ENCODE results near the gene IGDCC3. TPM values are rescaled to one million over a fixed set of nuclear protein-coding genes. Genes with fewer than 3 reads are reported as not detected.

Gene IGDCC3
- total RNA-seq, 4 donors from 2014 or later, result 0.13 TPM; not detected in 3

DNA sequence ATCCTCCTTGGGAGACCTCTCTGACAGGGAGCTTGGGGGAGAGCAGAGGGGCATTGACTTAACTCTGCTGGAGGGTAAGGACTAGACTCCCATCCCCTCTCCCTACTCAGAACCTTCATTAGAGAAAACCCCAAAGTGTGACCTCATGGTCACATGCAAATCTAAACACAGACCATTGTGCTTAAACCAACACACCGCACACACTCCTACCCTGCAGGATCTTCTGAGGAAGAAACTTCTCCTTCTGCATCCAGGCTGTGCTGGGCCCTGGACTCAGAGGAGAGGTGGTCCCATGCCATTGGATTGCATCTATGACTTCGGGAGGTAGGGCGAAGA lies 90.3 kb downstream of the IGDCC3 start:
- TF ChIP-seq POLR2A (IDR thresholded peaks at IDR 0.05) (no peak), POLR2AphosphoS5 (IDR thresholded peaks at IDR 0.05) (no peak), CTCF (IDR thresholded peaks at IDR 0.05) (no peak)
- Histone ChIP-seq H3K9me3 (no peaks in the 10 kb centered on the region), H3K36me3 (no peaks in the 10 kb centered on the region), H3K27ac (peak overlapping the region; percentile 41 to 92 (median 86)), H3K27me3 (no peaks in the 10 kb centered on the region), H3K4me3 (no peak overlapping the region), H3K4me1 (peaks cover 2 to 40% (median 8%) of the 10 kb centered on the region in 3 donors)
- ATAC-seq, result no peak
- no CpG with 5 or more reads among the region's 3 CpGs for WGBS, 2 donors (ENCODE audit: low coverage in 1 of 2)

- no peaks in the 10 kb centered on the region for H3K36me3 ChIP-seq
- H3K9me3 ChIP-seq, result no peaks in the 10 kb centered on the region
- H3K4me3 ChIP-seq, result peak within 1 kb of the TSS; percentile 77 to 84
- H3K27me3 ChIP-seq, result no peaks in the 10 kb centered on the region
- H3K4me1 ChIP-seq, result peaks cover 2 to 40% (median 8%) of the 10 kb centered on the region in 3 donors
- 0% methylated on average over 6 of the region's 62 CpGs; no CpG with 5 or more reads in 1 of the 2 donors for WGBS, 2 donors (ENCODE audit: low coverage in 1 of 2)
- peak within 1 kb of the TSS; percentile 69 to 92 (median 86) for H3K27ac ChIP-seq
- peak; percentile 97 for ATAC-seq
- TF ChIP-seq CTCF (IDR thresholded peaks at IDR 0.05), result peak in 3 of 4 experiments; percentile 56 to 87 (median 56)
- peak; percentile 85 to 93 for TF ChIP-seq POLR2A (IDR thresholded peaks at IDR 0.05)
- TF ChIP-seq POLR2AphosphoS5 (IDR thresholded peaks at IDR 0.05), result peak; percentile 80
- no peak for TF ChIP-seq EP300 (IDR thresholded peaks at IDR 0.05)
Measured at GRCh38 chr15:65286704-65287519, 90.9 kb downstream of the IGDCC3 start, which contains the start of gene PARP16. PARP16 (minus strand) TSS chr15:65286883; CDS start chr15:65286426, 457 bp downstream.

- WGBS, 2 donors (ENCODE audit: low coverage in 1 of 2), result 8% methylated on average over 2 of the region's 52 CpGs; no CpG with 5 or more reads in 1 of the 2 donors
- Histone ChIP-seq H3K36me3 (no peaks in the 10 kb centered on the region), H3K27ac (peak overlapping the region; percentile 69 to 92 (median 86)), H3K4me3 (peak overlapping the region; percentile 77 to 84), H3K9me3 (no peaks in the 10 kb centered on the region), H3K27me3 (no peaks in the 10 kb centered on the region), H3K4me1 (peaks cover 2 to 40% (median 8%) of the 10 kb centered on the region in 3 donors)
- TF ChIP-seq POLR2AphosphoS5 (IDR thresholded peaks at IDR 0.05), result no peak
- TF ChIP-seq EP300 (IDR thresholded peaks at IDR 0.05), result no peak
- no peak for TF ChIP-seq POLR2A (IDR thresholded peaks at IDR 0.05)
- TF ChIP-seq CTCF (IDR thresholded peaks at IDR 0.05), result no peak
- ATAC-seq, result peak; percentile 53
Measured at GRCh38 chr15:65286069-65286703, 91.6 kb downstream of the IGDCC3 start.

GRCh38 chr15:65285291-65286068 lies 92.3 kb downstream of the IGDCC3 start:
- Histone ChIP-seq H3K9me3 (no peaks in the 10 kb centered on the region), H3K4me1 (peaks cover 2 to 40% (median 8%) of the 10 kb centered on the region in 3 donors), H3K27ac (peak overlapping the region in 3 of 4 donors; percentile 81 to 92 (median 90)), H3K4me3 (peak overlapping the region; percentile 77 to 84), H3K36me3 (no peaks in the 10 kb centered on the region), H3K27me3 (no peaks in the 10 kb centered on the region)
- no peak for TF ChIP-seq CTCF (IDR thresholded peaks at IDR 0.05)
- no peak for TF ChIP-seq POLR2A (IDR thresholded peaks at IDR 0.05)
- TF ChIP-seq EP300 (IDR thresholded peaks at IDR 0.05), result no peak
- no peak for TF ChIP-seq POLR2AphosphoS5 (IDR thresholded peaks at IDR 0.05)
- 63 to 80% methylated on average over 5 to 10 of the region's 10 CpGs for WGBS, 2 donors (ENCODE audit: low coverage in 1 of 2)
- ATAC-seq, result no peak
